BE2C (cell line): Measurements from ENCODE around the gene AUTS2.
A peak's percentile ranks its signal among the peaks of the same experiment; 100 is the strongest.

Source experiments
- DNase-seq: peaks from one replicate; pipeline ENCODE4 v3.0.0-alpha.2; 2020
- H3K27me3 ChIP-seq: fragments of 250-450 bp; sonication (Bioruptor Pico); 2 replicates; pipeline ENCODE4 v1.5.1; 2020; ENCODE audit warnings: mild to moderate bottlenecking
- H3K36me3 ChIP-seq: fragments of 250-450 bp; sonication (Bioruptor Pico); 2 replicates; pipeline ENCODE4 v1.5.1; 2020; ENCODE audit warnings: mild to moderate bottlenecking
- H3K4me1 ChIP-seq: fragments of 250-450 bp; sonication (Bioruptor Pico); 2 replicates; pipeline ENCODE4 v1.5.1; 2020
- H3K4me3 ChIP-seq: 2 replicates; pipeline ENCODE4 v1.5.1; 2011; ENCODE audit warnings: low read depth, low read length
- H3K9me3 ChIP-seq: fragments of 250-450 bp; sonication (Bioruptor Pico); 2 replicates; pipeline ENCODE4 v1.5.1; 2020
- CTCF ChIP-seq: IDR thresholded peaks from 2 replicates; pipeline ENCODE4 v1.5.1; 2012; ENCODE audit warnings: mild to moderate bottlenecking, low read depth, low read length

The AUTS2 gene

GRCh38 chr7:70533614-70534013 lies 935.3 kb downstream of the AUTS2 start:
- Histone ChIP-seq H3K27me3 (no peaks in the 10 kb centered on the region), H3K4me3 (no peak overlapping the region), H3K36me3 (no peaks in the 10 kb centered on the region), H3K4me1 (peaks cover 10% of the 10 kb centered on the region), H3K9me3 (no peaks in the 10 kb centered on the region)
- no peak for DNase-seq
- 0 out of 2 replicates have a peak, but pooled peaks have one; percentile 8 for TF ChIP-seq CTCF

GRCh38 chr7:70539205-70539604 lies 940.9 kb downstream of the AUTS2 start:
- H3K36me3 ChIP-seq, result no peaks in the 10 kb centered on the region
- no peak for DNase-seq
- H3K27me3 ChIP-seq, result no peaks in the 10 kb centered on the region
- H3K9me3 ChIP-seq, result no peaks in the 10 kb centered on the region
- no peaks in the 10 kb centered on the region for H3K4me1 ChIP-seq
- H3K4me3 ChIP-seq, result no peak overlapping the region
- no peak for TF ChIP-seq CTCF

GRCh38 chr7:70539617-70540016 lies 941.3 kb downstream of the AUTS2 start:
- H3K36me3 ChIP-seq, result no peaks in the 10 kb centered on the region
- H3K9me3 ChIP-seq, result no peaks in the 10 kb centered on the region
- H3K4me1 ChIP-seq, result no peaks in the 10 kb centered on the region
- DNase-seq, result no peak
- H3K4me3 ChIP-seq, result no peak overlapping the region
- TF ChIP-seq CTCF, result no peak
- H3K27me3 ChIP-seq, result no peaks in the 10 kb centered on the region

GRCh38 chr7:70540641-70541040 lies 942.4 kb downstream of the AUTS2 start:
- no peak for DNase-seq
- Histone ChIP-seq H3K27me3 (no peaks in the 10 kb centered on the region), H3K4me1 (no peaks in the 10 kb centered on the region), H3K4me3 (no peak overlapping the region), H3K9me3 (no peaks in the 10 kb centered on the region), H3K36me3 (no peaks in the 10 kb centered on the region)
- no peak for TF ChIP-seq CTCF

GRCh38 chr7:70542750-70543376 lies 944.6 kb downstream of the AUTS2 start:
- no peaks in the 10 kb centered on the region for H3K36me3 ChIP-seq
- no peaks in the 10 kb centered on the region for H3K9me3 ChIP-seq
- H3K4me3 ChIP-seq, result no peak overlapping the region
- no peaks in the 10 kb centered on the region for H3K4me1 ChIP-seq
- no peaks in the 10 kb centered on the region for H3K27me3 ChIP-seq
- TF ChIP-seq CTCF, result no peak
- no peak for DNase-seq

GRCh38 chr7:70544016-70544415 lies 945.7 kb downstream of the AUTS2 start:
- Histone ChIP-seq H3K36me3 (no peaks in the 10 kb centered on the region), H3K27me3 (no peaks in the 10 kb centered on the region), H3K9me3 (no peaks in the 10 kb centered on the region), H3K4me1 (no peaks in the 10 kb centered on the region), H3K4me3 (no peak overlapping the region)
- no peak for DNase-seq
- no peak for TF ChIP-seq CTCF
